ENCODE measurements around the gene WNT11.

Gene WNT11

GRCh38 chr11:76246271-76246933, 40.1 kb upstream of the WNT11 start:
- no peaks in the 10 kb centered on the region for H3K36me3 ChIP-seq (ENCODE audit: control insufficient read depth in 5 of 5, insufficient read depth in 5 of 5, low read length in 5 of 5)
- no peak overlapping the region for H3K4me3 ChIP-seq (ENCODE audit: low read depth in 1 of 5, low read length in 5 of 5)
- H3K4me1 ChIP-seq (ENCODE audit: control insufficient read depth in 5 of 5, insufficient read depth in 5 of 5, low read length in 5 of 5) = peaks cover 0 to 12% (median 10%) of the 10 kb centered on the region in 5 donors
- H3K27me3 ChIP-seq (ENCODE audit: control insufficient read depth in 5 of 5, insufficient read depth in 4 of 5, low read length in 5 of 5) = peaks cover 0 to 8% (median 2%) of the 10 kb centered on the region in 5 donors
- no peak overlapping the region for H3K9ac ChIP-seq (ENCODE audit: low read length in 5 of 5)
- H3K9me3 ChIP-seq (ENCODE audit: control insufficient read depth in 5 of 5, low read length in 5 of 5) = peaks cover 0 to 8% (median 0%) of the 10 kb centered on the region in 5 donors
- H3K27ac ChIP-seq (ENCODE audit: low read depth, low read length) = no peak overlapping the region

- Histone ChIP-seq H3K27me3 (ENCODE audit: control insufficient read depth in 5 of 5, insufficient read depth in 4 of 5, low read length in 5 of 5) (peaks cover 0 to 8% (median 2%) of the 10 kb centered on the region in 5 donors), H3K36me3 (ENCODE audit: control insufficient read depth in 5 of 5, insufficient read depth in 5 of 5, low read length in 5 of 5) (no peaks in the 10 kb centered on the region), H3K4me3 (ENCODE audit: low read depth in 1 of 5, low read length in 5 of 5) (no peak overlapping the region), H3K9me3 (ENCODE audit: control insufficient read depth in 5 of 5, low read length in 5 of 5) (peaks cover 0 to 7% (median 0%) of the 10 kb centered on the region in 5 donors), H3K9ac (ENCODE audit: low read length in 5 of 5) (no peak overlapping the region), H3K27ac (ENCODE audit: low read depth, low read length) (no peak overlapping the region), H3K4me1 (ENCODE audit: control insufficient read depth in 5 of 5, insufficient read depth in 5 of 5, low read length in 5 of 5) (peaks cover 0 to 5% (median 3%) of the 10 kb centered on the region in 5 donors)
These were observed 39.4 kb upstream of the WNT11 start for GRCh38 chr11:76245720-76246119.

- H3K9ac ChIP-seq (ENCODE audit: low read length in 5 of 5) = no peak overlapping the region
- H3K27ac ChIP-seq (ENCODE audit: low read depth, low read length) = no peak overlapping the region
- peaks cover 0 to 8% (median 2%) of the 10 kb centered on the region in 5 donors for H3K27me3 ChIP-seq (ENCODE audit: control insufficient read depth in 5 of 5, insufficient read depth in 4 of 5, low read length in 5 of 5)
- no peaks in the 10 kb centered on the region for H3K9me3 ChIP-seq (ENCODE audit: control insufficient read depth in 5 of 5, low read length in 5 of 5)
- no peak overlapping the region for H3K4me3 ChIP-seq (ENCODE audit: low read depth in 1 of 5, low read length in 5 of 5)
- no peaks in the 10 kb centered on the region for H3K36me3 ChIP-seq (ENCODE audit: control insufficient read depth in 5 of 5, insufficient read depth in 5 of 5, low read length in 5 of 5)
- no peaks in the 10 kb centered on the region for H3K4me1 ChIP-seq (ENCODE audit: control insufficient read depth in 5 of 5, insufficient read depth in 5 of 5, low read length in 5 of 5)
These were observed 38.1 kb upstream of the WNT11 start for GRCh38 chr11:76244316-76244851.

- no peak overlapping the region for H3K27ac ChIP-seq (ENCODE audit: low read depth, low read length)
- no peaks in the 10 kb centered on the region for H3K36me3 ChIP-seq (ENCODE audit: control insufficient read depth in 5 of 5, insufficient read depth in 5 of 5, low read length in 5 of 5)
- no peak overlapping the region for H3K9ac ChIP-seq (ENCODE audit: low read length in 5 of 5)
- H3K27me3 ChIP-seq (ENCODE audit: control insufficient read depth in 5 of 5, insufficient read depth in 4 of 5, low read length in 5 of 5) = peaks cover 0 to 8% (median 2%) of the 10 kb centered on the region in 5 donors
- H3K4me3 ChIP-seq (ENCODE audit: low read depth in 1 of 5, low read length in 5 of 5) = no peak overlapping the region
- no peaks in the 10 kb centered on the region for H3K9me3 ChIP-seq (ENCODE audit: control insufficient read depth in 5 of 5, low read length in 5 of 5)
- H3K4me1 ChIP-seq (ENCODE audit: control insufficient read depth in 5 of 5, insufficient read depth in 5 of 5, low read length in 5 of 5) = no peaks in the 10 kb centered on the region
These were observed 37.6 kb upstream of the WNT11 start for GRCh38 chr11:76243957-76244285.

GRCh38 chr11:76243193-76243956, 37.1 kb upstream of the WNT11 start:
- Histone ChIP-seq H3K9ac (ENCODE audit: low read length in 5 of 5) (no peak overlapping the region), H3K36me3 (ENCODE audit: control insufficient read depth in 5 of 5, insufficient read depth in 5 of 5, low read length in 5 of 5) (no peaks in the 10 kb centered on the region), H3K4me1 (ENCODE audit: control insufficient read depth in 5 of 5, insufficient read depth in 5 of 5, low read length in 5 of 5) (no peaks in the 10 kb centered on the region), H3K27me3 (ENCODE audit: control insufficient read depth in 5 of 5, insufficient read depth in 4 of 5, low read length in 5 of 5) (peaks cover 0 to 8% (median 2%) of the 10 kb centered on the region in 5 donors), H3K27ac (ENCODE audit: low read depth, low read length) (no peak overlapping the region), H3K9me3 (ENCODE audit: control insufficient read depth in 5 of 5, low read length in 5 of 5) (no peaks in the 10 kb centered on the region), H3K4me3 (ENCODE audit: low read depth in 1 of 5, low read length in 5 of 5) (no peak overlapping the region)

- Histone ChIP-seq H3K4me1 (ENCODE audit: control insufficient read depth in 5 of 5, insufficient read depth in 5 of 5, low read length in 5 of 5) (no peaks in the 10 kb centered on the region), H3K27me3 (ENCODE audit: control insufficient read depth in 5 of 5, insufficient read depth in 4 of 5, low read length in 5 of 5) (peaks cover 0 to 8% (median 2%) of the 10 kb centered on the region in 5 donors), H3K27ac (ENCODE audit: low read depth, low read length) (no peak overlapping the region)
These were observed 35.9 kb upstream of the WNT11 start for GRCh38 chr11:76242004-76242779.

GRCh38 chr11:76241243-76242000, 35.1 kb upstream of the WNT11 start:
- no peaks in the 10 kb centered on the region for H3K9me3 ChIP-seq (ENCODE audit: control insufficient read depth in 5 of 5, low read length in 5 of 5)
- peaks cover 0 to 8% (median 2%) of the 10 kb centered on the region in 5 donors for H3K27me3 ChIP-seq (ENCODE audit: control insufficient read depth in 5 of 5, insufficient read depth in 4 of 5, low read length in 5 of 5)
- no peak overlapping the region for H3K27ac ChIP-seq (ENCODE audit: low read depth, low read length)
- H3K36me3 ChIP-seq (ENCODE audit: control insufficient read depth in 5 of 5, insufficient read depth in 5 of 5, low read length in 5 of 5) = no peaks in the 10 kb centered on the region
- peaks cover 0 to 4% (median 3%) of the 10 kb centered on the region in 5 donors for H3K4me1 ChIP-seq (ENCODE audit: control insufficient read depth in 5 of 5, insufficient read depth in 5 of 5, low read length in 5 of 5)
- H3K4me3 ChIP-seq (ENCODE audit: low read depth in 1 of 5, low read length in 5 of 5) = no peak overlapping the region
- H3K9ac ChIP-seq (ENCODE audit: low read length in 5 of 5) = no peak overlapping the region

More at GRCh38 chr11:76242004-76242779, 35.9 kb upstream of the WNT11 start:
- no peak overlapping the region for H3K9ac ChIP-seq (ENCODE audit: low read length in 5 of 5)
- no peak overlapping the region for H3K4me3 ChIP-seq (ENCODE audit: low read depth in 1 of 5, low read length in 5 of 5)
- no peaks in the 10 kb centered on the region for H3K9me3 ChIP-seq (ENCODE audit: control insufficient read depth in 5 of 5, low read length in 5 of 5)
- H3K36me3 ChIP-seq (ENCODE audit: control insufficient read depth in 5 of 5, insufficient read depth in 5 of 5, low read length in 5 of 5) = no peaks in the 10 kb centered on the region

GRCh38 chr11:76240666-76241065, 34.4 kb upstream of the WNT11 start:
- Histone ChIP-seq H3K9ac (ENCODE audit: low read length in 5 of 5) (no peak overlapping the region), H3K4me1 (ENCODE audit: control insufficient read depth in 5 of 5, insufficient read depth in 5 of 5, low read length in 5 of 5) (peaks cover 1 to 10% (median 8%) of the 10 kb centered on the region in 5 donors), H3K36me3 (ENCODE audit: control insufficient read depth in 5 of 5, insufficient read depth in 5 of 5, low read length in 5 of 5) (no peaks in the 10 kb centered on the region), H3K4me3 (ENCODE audit: low read depth in 1 of 5, low read length in 5 of 5) (no peak overlapping the region), H3K9me3 (ENCODE audit: control insufficient read depth in 5 of 5, low read length in 5 of 5) (no peaks in the 10 kb centered on the region), H3K27ac (ENCODE audit: low read depth, low read length) (no peak overlapping the region), H3K27me3 (ENCODE audit: control insufficient read depth in 5 of 5, insufficient read depth in 4 of 5, low read length in 5 of 5) (peaks cover 0 to 8% (median 2%) of the 10 kb centered on the region in 5 donors)

GRCh38 chr11:76240161-76240540, 33.8 kb upstream of the WNT11 start:
- H3K9me3 ChIP-seq (ENCODE audit: control insufficient read depth in 5 of 5, low read length in 5 of 5) = no peaks in the 10 kb centered on the region
- no peaks in the 10 kb centered on the region for H3K36me3 ChIP-seq (ENCODE audit: control insufficient read depth in 5 of 5, insufficient read depth in 5 of 5, low read length in 5 of 5)
- H3K4me1 ChIP-seq (ENCODE audit: control insufficient read depth in 5 of 5, insufficient read depth in 5 of 5, low read length in 5 of 5) = peaks cover 2 to 10% (median 8%) of the 10 kb centered on the region in 5 donors
- H3K27ac ChIP-seq (ENCODE audit: low read depth, low read length) = no peak overlapping the region
- no peak overlapping the region for H3K4me3 ChIP-seq (ENCODE audit: low read depth in 1 of 5, low read length in 5 of 5)
- peaks cover 0 to 8% (median 2%) of the 10 kb centered on the region in 5 donors for H3K27me3 ChIP-seq (ENCODE audit: control insufficient read depth in 5 of 5, insufficient read depth in 4 of 5, low read length in 5 of 5)
- no peak overlapping the region for H3K9ac ChIP-seq (ENCODE audit: low read length in 5 of 5)

Measured in subcutaneous abdominal adipose tissue (tissue), 5 donors.